ENCODE data around the gene TUFT1.
"Not testable (repeated sequence)": the region's sequence is repeated elsewhere in the genome, so short reads cannot be mapped to it uniquely, and the experiment has no call there.

The TUFT1 gene

DNA sequence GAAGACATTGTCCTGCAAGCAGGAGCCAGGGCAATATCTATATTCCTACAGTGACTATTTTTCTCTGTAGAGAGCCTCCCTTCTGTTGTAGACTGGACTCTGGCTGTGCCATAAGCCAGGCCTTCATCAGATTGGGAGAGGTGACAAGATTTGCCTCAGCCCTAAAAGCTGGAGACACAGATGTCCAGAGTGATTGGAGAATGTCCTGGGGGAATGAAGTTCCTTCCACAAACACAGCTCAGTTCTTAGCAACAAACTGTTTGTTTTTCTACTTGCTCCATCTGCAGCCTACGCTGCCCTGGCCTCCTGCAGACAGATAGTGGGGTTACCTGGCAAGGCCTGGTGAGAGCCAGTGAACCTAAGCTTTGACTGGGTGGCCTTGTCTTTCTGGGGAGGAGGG is 41.8 kb downstream of the TUFT1 start:
- no peak for DNase-seq

DNA sequence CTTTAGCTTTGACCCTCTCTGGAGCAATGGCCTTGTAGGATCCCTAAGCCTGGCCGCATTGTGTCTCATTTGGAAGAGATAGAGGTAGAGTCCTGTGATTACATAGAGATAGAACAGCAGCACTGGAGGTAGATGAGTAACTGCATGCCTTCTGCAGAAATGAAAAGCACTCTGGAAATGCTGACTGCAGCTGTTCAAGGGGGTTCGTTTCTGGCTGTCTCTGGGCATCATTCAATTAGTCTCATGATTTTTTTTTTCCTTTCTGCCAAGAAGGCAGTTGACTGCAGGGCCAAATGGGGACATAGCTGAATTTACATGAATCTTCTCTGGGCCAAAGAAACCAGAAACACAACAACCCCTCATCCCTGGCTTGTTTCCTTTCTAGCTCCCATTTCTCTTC is 43.7 kb downstream of the TUFT1 start:
- DNase-seq, result no peak

DNA sequence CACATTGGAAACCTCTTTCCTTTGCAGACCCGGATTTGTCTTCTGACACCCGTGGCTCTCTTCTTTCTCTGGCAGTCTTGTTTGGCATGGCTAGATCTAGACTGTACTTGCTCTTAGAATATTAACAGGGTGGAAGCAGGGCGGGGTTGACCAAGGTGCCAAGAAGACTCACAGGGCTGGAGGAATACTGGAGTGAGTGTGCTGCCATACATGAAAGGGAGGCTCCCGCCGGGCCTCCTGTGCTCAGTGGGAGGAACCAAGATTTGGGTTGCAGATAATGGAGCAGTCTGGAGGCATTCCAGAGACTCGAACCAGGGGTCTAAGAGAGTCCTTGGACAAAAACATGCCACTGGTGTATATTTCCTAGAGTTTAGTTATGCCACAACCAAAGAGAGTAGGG is 44.2 kb downstream of the TUFT1 start:
- no peak for DNase-seq

DNA sequence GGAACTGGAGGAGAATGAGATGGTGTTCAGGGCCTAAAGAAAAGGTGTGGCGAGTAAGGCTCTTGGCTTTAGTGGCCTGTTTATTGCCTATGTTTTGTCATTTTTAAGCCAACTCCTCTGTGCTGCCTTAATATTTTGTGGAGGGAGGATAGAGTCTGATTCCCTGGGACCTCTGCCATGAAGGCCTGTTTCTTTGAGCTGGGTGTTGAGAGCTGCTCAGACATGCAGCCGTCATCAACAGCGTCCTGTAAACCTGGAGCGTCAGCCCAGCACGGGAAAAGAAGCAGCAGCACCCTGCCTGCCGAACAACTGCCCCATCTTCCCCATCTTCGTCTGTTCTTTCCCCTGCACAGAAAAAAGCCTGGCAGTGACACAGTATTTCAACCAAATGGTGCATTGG is 44.7 kb downstream of the TUFT1 start:
- DNase-seq, result no peak

DNA sequence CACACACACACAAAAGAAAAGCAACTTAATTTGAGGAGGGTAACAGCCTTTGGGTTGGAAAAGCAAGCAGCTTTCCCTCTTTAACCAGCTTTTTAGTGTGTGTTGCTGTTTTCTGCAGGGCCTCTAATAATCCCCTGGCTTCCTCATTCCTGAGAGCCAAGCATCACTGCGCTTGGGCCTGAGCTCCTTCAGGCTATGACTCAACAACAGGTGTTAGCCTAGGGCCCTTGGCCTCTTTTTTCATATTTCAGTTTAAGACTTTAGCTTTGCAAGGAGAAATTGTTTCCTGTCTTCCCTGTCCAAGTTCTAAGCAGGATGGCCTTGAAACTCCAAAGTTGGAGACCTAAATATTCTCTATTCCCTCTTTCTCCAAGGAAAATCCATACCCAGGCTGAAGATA is 45.5 kb downstream of the TUFT1 start:
- no peak for DNase-seq

DNA sequence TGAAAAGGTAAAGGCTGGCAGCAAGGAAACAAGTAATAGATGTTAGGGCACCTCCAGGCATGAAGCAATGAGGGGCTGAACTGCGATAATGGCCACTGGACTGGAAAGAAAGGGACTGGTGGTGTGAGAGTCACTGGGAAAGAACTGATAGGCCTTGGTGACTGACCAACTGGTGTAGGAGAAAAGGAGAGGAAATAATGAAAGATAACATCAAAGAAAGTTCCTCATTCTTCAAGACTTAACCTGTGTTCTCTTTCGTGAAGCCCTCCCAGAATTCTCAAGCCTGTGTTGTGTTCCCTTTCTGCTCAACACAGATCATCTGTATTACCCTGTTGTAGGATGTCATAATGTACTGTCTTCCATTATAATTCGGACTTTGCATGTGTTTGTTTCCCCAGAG is 50.9 kb downstream of the TUFT1 start:
- DNase-seq, result no peak

DNA sequence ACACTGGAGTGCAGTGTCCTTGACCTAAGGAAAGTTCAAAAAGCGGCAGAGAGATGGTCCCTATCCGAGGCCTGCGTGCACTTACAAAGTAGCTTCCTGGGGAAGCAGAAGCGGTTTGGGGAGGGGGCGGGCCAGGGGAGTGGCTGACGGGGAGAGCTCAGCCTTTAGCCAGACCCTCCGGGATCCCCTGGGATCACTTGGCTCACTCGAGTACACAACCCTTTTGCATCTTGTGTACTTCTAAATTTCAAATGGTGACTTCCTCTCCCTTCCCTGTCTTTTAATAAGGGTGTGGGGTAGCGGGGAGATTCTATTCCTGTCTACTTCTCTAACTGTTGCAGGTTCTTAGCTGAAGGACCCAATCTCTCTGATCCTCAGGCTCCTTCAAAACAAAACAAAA is 53.6 kb downstream of the TUFT1 start:
- no peak for DNase-seq

DNA sequence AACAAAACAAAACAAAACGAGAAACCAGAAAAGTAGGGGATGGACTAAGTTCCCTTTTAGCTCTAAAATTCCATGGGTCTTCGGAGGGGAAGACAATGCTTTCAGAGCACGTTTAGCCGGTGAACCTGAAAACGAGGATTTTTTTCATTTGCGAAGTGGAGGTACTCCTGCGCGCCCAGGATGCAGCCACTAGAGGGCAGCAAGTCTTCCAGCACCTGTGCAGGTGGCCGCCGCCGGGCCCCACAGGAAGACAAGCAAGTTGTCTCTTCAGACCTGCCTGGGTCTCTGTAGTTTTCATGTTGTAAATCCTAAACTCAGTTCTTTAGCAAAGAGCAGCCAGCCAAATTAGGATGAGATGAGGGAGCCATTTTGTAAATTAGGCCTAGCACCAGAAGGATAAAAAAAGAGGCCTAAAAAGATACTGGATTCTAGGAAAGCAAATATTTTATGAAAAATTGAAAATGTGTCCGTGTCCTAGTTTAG is 54.1 kb downstream of the TUFT1 start:
- DNase-seq, result no peak

DNA sequence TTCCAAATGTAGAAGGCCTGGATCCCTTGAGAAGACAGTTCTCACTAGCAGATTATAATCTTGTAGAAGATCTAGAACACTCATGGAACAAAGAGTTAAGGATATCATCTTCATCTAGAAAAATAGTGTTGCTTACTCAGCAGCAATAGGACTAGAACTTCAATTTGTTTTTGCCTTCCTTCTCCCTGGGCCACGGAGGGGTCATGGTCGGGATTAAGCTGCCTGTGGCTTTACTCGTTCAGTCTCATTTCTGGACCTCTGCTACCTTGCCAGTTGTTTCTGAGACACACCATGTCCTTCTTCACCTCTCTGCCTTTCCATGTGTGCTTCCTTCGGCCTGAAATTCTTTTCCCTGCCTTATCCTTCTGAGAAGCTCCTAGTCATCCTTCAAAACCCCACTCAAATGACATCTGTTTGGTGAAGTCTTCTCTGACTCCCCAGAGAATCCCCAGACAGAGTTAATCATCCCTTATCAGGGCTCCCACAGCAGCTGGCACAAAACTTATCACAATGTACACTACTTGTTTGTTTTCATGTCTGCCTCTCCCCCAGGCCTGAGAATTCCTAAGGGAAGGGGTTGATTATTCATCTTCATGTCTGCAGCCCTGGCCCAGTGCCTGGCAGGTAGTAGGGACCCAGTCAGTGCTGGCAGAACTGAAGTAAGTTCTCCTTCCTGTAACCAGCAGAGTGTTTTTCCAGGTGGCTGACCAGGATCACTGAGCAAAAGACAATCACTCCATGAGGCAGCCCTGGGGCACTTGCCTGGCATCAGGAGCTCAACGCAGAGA is 56.3 kb downstream of the TUFT1 start:
- no peak for DNase-seq

DNA sequence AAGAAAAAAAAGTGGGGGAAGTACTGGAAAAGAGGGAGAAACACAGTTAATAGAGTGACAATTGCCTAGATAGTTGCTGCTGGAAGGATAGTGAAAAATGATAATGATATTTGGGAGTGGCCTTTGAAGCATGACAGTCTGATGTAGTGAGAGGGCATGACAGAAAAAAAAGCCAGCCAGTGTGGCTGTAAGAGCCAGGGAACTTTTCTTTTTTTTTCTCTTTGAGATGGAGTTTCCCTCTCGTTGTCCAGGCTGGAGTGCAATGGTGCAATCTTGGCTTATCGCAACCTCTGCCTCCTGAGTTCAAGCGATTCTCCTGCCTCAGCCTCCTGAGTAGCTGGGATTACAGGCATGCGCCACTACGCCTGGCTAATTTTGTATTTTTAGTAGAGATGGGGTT is 62.4 kb downstream of the TUFT1 start:
- DNase-seq, result not testable (repeated sequence)

DNA sequence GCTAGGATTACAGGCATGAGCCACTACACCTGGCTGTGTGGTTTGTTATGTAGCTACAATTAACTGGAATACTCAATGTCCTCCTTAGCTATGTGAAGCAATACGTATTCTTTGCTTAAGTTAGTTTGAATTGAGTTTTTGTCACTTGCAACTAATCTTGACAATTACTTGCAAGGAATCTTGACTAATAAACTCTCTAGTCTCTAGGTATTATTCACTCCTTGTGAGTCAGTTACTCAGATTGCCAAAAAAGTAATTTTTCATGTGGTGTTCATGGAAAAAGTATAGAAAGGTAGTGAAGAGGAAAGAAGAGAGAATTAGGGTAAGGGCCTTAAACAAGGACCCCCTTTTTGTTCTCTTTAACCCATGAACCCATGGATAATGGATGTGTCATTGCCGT is 64.2 kb downstream of the TUFT1 start:
- no peak for DNase-seq

DNA sequence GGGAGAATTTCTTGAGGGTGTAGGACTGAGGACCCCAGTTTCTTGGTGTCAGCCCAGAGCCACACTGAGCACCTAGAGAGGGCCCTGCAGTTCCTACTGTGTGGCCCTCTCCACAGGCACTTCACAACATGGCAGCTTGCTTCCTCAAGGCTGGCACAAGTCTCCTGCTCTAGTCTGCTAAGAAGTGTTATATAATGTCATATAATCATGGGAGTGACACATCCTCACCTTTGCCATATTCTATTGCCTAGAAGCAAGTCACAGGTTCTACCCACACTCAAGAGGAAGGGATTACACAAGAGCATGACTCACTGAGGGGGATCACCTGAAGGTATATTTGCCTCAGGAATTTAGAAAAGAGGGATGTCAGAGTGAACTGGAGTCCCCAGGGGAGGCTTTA is 66.3 kb downstream of the TUFT1 start:
- no peak for DNase-seq

DNA sequence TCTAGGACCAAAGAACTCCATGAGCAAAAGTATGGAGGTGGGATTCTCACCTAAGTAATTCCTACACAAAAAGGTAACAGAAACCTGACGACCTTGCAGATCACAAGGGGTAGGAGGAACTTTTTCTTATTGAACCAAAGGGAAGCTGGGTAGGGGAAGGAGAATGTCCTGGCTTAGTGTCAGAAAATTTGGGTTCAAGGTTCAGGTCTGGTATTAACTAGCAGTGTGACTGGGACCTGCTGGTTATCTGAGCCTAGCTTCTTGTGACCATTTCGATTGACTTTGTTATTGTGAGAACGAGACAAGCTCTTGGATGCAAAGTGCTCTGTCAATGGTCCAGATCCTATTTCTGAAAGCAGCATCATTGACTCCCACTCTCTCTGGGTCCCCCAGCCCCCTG is 66.7 kb downstream of the TUFT1 start:
- no peak for DNase-seq

DNA sequence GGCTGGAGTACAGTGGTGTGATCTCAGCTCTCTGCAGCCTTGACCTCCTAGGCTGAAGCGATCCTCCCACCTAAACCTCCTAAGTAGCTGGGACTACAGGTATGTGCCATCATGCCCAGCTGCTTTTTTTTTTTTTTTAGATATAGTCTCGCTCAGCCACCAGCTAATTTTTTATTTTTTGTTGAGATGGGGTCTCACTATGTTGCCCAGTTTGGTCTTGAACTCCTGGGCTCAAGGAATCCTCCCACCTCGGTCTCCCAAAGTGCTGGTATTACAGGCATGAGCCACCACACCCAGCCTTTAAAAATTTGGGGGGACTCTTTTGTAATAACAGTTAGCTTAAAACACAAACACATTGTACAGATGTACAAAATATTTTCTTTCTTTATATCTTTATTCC is 70.0 kb downstream of the TUFT1 start:
- DNase-seq, result no peak

DNA sequence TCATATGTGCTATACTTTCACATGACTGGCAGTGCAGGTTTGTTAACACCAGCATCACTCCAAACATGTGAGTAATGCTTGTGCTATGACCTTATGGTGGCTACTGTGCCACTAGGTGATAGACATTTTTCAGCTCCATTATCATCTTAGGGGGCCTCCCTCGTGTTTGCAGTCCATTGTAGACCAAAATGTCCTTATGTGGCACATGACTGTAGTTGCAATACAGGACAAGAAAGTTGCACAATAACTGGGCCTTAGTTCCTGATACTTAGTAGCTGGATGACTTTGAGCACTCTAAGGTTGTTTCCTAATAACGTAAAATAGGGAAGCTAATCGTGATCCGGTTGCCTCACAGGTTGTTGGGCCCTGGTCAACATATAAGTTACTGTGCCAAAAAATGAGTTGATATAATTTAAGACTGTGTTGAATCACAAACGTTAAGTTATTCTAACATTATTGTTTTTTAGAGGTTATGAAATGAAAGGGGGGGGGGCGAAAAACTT is 71.2 kb downstream of the TUFT1 start:
- DNase-seq, result no peak

DNA sequence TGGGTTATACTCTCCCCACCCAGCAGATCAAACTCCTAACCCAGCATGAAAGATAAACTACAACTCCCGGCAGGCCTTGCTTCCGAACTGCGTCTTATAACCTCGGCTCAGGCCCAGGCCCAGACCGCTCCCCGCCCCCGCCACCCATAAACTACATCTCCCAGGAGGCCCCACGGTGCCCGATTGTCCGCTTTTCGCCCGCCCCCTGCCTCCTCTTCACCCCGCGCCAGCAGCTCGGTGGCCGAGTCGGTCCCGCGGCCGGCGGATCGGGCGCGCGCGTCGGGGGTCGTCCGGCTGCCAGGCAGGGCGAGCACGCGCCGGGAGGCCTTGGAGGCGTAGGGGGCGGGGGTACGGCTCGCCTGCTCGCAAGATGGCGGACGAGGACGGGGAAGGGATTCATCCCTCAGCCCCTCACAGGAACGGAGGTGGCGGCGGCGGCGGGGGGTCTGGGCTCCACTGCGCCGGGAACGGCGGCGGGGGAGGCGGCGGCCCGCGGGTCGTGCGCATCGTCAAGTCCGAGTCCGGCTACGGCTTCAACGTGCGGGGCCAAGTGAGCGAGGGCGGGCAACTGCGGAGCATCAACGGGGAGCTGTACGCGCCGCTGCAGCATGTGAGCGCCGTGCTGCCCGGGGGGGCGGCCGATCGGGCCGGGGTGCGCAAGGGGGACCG is 71.9 kb downstream of the TUFT1 start, which contains the start of gene SNX27:
TSS of gene SNX27 (plus strand) at position 219 of the 669 bp plus-strand sequence. CDS start at position 371, 152 bp downstream.
- DNase-seq, result peak; percentile 94

DNA sequence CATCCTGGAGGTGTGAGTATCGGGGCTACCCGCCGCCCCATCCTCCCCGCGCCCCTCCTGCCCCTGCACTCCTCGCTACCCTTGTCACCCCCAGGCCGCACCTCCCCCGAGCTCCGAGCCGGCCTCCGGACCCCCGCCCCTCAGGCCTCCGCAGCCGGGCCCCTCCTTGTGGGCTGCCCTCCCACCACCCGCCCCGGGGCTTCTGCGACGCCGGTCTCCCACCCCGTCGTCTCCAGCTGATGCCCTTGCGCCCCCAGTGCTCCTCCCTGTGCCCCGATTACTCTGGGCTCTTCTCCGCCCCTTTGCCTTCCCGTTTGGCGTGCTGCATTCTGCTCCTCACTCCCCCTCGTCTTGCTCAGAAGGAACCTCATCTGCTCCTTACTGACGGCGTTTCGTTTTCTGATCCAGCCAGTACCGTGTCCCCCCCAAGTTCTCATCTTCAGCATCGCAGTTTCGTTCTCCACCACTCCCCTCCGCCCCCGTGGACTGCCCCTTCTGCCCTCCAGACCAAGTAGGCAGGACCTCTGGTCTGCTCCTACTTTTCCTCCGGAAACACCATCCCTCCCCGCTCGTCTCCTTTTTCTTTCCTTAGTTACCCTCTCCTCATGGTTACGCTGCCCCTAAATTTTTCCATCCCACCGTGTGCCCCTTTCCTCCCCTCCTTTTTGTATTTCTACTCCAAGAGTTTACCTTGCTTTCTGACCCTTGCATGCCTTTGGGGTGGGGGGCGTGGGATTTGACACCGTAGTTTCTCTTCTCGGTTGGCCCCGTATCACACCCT is 72.6 kb downstream of the TUFT1 start:
- DNase-seq, result no peak

DNA sequence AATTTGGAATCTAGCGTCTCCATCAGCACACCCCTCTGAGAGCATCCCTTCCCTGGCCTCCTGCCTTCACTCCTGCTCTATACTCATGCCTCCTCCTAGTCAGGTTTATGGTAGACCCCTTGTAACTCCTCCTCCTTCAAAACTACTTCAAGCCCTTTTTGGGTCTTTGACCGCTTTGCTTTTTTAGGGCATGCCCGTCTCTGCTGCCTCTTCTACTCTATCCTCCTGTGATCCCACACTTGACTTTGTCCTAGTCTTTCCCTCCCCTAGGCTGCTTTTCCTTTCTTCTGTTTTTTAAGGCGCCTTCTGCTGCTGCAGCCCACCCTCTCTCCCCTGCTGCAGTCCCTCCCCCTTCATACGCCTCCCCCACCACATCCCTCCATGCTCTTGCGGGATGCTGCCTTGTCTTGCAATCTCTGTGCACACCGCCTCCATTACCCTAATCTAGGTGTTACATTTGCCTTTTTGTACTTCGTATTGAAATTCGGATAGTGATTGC is 73.2 kb downstream of the TUFT1 start:
- no peak for DNase-seq

DNA sequence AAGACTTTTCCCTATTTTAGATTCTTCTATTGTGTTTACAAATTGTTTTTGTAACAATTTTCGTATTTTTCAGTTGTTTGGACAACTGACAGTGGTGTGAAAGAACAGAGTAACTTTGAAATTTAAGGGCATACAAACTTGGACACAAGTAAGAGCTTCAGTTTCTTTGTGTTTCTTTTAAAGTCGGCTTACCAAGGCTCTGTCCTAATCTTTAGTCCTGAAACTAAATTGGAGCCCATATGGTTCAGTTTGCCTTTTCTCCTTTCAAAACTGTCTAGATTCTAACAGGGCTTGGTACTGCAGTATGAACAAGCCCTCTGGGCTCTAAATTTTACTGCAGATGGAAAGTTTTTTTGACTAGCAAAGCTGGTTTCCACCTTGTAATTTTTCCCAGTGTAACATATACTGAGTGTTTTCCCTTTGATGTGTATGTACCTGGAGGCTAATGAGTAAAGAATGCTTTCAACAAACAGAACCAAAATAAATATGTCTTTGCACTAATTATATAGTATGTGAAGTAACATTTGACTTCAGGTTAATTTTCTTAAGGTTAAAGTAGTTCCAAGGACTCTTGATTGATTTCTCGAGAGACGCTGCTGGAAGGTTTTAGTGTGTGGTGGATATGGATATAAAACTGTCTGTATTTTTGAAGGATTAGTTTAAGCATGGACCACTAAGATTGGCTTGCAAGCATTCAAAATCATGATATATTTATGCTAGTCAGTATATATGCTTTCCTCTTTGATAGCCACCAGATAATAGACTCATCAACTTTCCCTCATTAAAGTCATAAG is 75.8 kb downstream of the TUFT1 start:
- DNase-seq, result no peak

DNA sequence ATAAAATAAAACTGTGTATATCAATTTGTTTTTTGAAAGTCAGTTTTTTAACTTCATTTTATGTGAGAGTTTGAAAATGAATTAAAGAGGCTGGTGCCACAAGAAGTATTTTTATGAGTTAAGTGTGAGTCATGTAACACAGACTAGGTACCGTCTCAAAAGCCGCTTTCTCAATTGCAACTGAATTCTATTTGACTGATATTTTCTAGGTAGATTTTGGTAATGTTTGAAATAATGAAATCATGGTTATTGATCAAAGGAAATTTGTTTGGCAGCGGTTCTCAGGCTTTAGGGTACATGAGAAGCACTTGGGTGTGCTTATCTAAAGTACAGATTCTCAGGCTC is 76.4 kb downstream of the TUFT1 start:
- DNase-seq, result no peak

DNA sequence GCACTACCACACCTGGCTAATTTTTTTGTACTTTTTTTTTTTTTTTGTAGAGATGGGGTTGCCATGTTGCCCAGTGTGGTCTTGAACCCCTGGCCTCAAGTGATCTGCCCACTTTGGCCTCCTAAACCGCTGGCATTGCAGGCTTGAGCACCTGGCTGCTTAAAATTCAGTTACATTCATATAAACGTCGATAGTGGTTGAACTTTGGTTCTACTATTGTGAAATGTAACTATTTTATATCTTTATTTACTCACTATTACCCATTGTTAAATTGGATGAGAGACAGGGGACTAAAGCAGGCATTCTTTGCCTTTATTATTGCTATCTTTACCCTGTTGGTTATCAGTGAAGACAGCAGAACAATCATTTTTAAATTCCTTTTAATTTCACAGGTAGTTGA is 77.9 kb downstream of the TUFT1 start:
- DNase-seq, result no peak

DNA sequence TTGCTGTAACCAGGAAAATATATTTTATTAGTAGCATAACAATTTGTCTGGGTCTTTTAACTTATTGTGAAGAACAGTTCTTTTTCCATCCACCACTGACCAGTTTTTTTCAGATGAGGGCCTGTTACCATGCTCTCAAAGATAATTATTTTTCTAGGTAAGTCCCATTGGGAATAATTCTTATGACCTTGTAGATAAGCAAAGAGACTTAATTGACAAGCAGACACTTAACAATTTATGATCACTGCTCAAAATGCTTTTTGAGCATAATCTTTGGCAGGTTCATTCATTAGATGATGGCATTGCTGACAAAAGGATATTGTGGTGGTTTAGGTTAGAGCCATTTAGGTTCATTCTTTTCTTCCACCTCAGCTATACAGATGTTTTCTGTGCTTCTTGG is 78.4 kb downstream of the TUFT1 start:
- DNase-seq, result no peak

DNA sequence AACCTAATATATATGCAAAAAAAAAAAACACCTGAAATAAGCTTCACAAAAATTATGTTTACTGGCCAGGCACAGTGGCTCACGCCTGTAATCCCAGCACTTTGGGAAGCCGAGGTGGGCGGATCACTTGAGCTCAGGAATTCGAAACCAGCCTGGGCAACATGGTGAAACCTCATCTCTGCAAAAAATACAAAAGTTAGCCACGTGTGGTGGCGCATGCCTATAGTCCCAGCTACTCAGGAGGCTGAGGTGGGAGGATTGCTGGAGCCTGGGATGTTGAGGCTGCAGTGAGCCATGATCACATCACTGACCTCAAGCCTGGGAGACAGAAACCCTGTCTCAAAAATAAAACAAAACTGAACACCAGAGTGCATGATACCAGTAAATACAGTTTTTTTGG is 78.9 kb downstream of the TUFT1 start:
- DNase-seq, result not testable (repeated sequence)
